OCI-M2 (cell line): Measurements from ENCODE around the gene KRT35.

Experiments
- DNase-seq: peaks from one replicate; lab custom pipeline; 2025; ENCODE audit not compliant: unreplicated experiment; lab: John Stamatoyannopoulos, UW

Gene KRT35

DNA sequence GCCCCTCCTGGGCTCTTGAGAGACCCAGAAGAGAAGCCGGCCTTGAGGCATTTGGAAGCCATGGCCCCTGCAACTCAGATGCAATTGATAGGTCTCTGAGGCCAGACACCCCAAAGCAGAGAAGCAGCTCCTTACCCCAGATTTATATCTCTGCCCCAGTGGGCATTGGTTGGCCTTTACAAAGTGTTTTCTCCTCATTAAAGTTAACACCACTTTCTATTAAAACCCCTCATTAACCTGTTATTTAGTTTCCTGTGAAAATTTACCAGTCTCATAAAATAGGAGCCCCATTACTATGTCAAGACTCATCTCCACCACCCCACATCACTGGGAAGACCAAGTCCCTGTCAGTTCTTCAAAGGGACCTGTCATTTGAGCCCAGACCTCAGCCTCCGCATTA is at the start of gene KRT35:
Gene KRT35, minus strand, starts transcription at position 116 of the 400 bp plus-strand sequence. Its CDS starts 54 bp downstream, at position 62.
- DNase-seq: no peak

DNA sequence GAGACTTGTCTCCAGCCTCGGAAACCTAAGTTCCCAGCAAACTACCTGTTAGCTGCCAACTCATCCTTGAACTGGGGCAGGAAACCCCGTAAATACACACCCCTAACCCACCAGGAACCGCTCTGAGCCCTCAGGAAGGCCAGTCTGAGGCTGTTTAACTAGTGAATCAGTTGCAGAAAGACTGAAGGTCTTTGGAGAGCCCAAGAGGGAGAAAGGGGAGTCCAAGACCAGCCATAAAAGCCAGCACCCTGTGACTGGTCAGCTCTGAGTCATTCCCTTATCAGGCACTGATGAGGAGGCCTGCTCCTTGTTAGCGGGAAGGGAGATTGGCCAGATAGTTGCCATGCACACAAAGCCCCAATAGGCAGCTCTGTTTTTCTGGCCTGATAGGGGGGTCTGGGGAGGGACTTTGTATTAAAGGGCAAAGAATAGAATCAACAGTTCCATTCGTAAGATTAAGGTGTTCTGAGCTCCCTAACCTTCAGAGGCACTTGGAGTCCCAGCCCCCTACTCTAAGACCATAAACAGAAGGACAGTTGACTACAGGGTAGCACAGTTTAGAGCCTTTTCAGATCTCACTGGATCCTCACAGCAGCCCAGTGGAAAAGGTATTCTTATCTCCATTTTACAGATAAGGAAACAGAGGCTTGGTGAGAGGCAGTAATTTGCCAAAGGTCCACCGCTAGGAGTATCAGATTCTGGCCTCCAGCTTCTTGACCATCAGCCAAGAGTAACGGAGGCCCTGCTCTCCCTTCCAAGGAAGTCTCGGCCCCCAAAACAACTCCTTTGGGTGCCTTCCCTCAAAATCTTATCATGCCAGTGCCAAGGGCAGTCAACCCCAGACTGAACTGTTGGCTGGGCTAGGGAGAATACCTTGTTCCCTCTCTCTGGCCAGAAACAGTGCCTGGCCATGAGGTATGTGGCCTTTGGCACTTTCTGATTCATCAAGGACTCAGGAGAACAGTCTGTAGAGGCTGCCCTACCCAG is 49.4 kb upstream of the KRT35 start:
- no peak for DNase-seq

DNA sequence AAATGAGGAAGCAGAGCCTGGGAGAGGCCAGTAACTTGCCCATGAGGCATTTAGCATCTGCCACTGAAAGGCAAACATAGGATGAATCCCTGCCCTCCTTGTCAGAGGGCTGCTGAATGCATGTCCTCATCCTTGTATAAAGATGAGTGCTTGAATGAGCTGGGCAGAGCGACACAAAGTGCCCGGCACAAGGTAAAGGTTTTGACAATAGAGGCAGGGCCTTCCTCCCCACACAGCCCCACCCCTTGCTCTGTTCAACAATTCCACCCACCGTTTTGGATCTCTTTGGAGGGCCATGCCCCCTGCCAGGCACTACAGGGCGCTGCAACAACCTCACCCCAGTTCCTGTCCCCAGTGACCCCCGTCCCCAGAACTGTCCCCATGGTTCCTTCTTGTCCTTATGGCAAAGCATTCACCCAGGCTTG is 48.6 kb upstream of the KRT35 start:
- no peak for DNase-seq

DNA sequence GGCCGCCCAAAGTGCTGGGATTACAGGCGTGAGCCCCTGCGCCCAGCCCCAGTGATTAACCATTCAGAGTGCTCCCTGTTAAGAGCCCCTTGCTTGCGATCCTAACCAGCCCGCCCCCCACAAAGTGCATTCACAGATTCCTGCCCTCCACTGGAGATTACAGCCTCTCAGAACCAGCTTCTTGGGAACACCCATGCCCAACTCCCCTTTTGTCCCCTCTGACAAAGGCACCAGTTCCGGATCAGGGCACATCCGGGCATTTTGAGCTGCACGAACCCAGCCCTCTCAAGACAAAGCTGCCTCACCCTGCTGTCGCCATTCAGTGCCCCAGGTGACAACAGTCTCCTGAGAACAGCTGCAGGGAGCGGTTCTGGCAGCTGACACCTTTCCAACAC is 48.0 kb upstream of the KRT35 start:
- DNase-seq: no peak

DNA sequence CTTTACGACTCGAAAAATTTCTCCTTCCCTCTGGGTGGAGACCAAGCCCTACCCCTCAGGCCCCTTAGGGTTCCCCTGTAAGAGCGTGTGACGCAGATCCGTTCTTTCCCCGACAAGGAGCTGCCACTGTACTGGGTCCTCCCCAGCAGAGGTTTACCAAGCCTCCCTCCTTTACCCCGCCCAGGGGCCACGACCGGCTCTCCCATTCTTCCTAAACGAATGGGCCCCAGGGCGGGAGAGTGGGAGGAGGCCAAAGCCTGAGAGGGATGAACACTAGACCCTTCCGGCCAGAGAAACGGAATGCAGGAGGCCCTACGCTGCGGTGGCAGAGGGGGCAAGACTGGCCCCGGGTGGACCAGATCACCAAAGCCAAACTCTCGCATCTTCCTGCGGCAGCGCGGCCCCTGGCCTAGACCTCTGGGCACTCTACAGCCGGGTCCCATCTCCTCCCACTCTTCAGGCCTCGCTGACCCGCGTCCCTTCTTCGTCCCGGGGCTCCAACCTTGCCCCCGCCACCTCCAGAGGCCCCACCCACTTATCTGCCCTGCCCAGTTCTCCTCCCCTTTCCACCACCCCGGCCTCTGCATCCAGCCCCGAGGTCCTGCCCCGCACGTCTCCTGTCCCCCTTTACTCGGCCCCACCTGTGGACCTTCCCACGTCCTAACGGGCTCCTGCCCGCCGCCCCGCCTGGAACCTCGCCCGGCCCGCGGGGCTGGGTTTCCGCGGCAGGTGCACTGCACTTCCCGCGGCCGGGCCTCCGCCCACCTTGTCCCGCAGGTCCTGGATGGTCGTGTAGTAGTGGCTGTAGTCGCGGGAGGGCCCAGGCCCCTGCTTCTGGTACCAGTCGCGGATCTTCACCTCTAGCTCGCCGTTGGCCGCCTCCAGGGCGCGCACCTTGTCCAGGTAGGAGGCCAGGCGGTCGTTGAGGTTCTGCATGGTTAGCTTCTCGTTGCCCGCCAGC is 46.4 kb upstream of the KRT35 start:
- no peak for DNase-seq

DNA sequence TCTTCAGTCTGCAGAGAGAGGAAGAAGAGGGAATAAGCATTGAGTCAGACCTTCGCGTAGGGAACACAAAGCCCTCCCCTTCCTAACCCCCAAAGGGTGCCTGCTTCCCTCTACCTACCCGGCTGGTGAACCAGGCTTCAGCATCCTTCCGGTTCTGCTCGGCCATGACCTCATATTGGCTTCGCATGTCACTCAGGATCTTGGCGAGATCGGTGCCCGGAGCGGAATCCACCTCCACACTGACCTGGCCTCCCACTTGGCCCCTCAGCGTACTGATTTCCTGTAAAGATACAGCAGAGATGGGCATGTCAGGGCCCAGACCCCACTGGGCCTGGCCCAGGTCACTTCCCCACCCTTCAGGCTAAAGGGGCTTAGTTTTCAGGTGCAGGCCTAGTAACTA is 43.3 kb upstream of the KRT35 start:
- no peak for DNase-seq

DNA sequence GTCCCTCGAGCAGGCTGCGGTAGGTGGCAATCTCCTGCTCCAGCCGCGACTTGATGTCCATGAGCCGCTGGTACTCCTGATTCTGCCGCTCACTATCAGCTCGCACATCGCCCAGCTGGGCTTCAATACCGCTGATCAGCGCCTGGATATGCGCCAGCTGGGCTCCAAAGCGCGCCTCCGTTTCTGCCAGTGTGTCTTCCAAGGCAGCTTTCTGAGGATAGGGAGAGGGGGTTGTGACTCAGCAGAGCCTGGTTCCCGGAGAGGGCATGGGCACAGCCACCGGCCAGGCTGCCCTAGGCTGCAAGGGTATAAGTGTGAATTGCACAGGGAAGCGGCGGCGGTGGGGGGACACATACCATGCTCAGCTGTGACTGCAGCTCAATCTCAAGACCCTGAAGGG is 42.8 kb upstream of the KRT35 start:
- no peak for DNase-seq

DNA sequence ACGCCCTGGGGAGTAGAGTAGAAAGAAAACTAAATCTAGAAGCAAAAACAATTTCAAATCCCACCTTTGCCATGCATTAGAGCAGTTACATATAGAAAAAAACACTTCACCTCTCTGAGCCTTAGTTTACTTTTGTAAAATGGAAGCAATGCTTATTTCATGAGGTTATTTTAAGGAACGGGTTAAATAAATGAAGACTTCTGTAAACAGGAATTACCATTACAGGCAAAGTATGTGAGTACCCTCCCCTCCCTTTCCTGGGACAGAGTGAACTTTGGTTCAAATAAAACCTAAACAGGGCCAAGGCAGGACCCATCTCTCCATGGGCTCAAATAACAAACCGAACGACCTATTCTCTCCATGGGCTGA is 42.3 kb upstream of the KRT35 start:
- DNase-seq: no peak

DNA sequence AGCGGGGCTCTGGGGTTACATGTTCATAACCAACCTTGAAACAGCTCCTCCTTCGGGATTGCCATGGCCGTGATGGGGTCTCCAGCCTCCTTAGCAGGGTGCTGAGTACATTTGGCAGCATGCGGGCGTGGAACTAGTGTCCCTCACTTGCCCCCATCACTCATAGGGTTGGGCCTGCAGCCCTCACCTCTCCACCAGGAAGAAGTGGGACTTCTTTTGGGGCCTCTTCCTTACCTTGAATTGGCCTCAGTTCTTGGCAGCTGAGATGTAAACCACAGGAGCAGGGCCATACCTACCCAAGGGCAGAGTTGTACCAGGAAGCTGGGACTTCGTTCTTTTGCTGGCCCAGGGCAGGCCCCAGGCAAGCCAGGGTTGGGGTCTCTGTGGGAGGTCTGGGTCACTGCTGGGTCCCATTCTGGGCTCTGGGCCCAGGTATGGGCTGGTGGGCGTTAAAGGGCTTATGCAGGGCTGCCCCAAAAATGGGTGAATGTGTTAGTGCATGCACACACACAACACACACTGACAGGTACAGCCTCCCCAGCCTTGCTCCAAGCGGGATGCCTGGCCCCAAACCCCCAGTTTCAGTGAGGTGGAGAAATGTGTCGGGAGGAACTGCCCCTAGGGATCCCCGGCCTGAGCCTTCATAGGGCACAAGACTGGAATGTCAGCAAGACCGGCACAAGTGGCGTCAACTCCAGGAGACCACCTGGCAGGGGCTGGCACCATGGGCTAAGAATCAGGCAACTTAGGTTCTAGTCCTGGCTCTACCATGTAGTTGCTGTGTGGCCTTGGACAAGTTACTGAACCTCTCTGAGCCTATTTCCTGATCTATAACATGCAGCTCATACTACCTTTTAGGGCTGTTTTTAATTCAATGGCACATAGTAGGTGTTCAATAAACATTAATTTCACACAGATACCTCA is 41.6 kb upstream of the KRT35 start:
- DNase-seq: no peak

DNA sequence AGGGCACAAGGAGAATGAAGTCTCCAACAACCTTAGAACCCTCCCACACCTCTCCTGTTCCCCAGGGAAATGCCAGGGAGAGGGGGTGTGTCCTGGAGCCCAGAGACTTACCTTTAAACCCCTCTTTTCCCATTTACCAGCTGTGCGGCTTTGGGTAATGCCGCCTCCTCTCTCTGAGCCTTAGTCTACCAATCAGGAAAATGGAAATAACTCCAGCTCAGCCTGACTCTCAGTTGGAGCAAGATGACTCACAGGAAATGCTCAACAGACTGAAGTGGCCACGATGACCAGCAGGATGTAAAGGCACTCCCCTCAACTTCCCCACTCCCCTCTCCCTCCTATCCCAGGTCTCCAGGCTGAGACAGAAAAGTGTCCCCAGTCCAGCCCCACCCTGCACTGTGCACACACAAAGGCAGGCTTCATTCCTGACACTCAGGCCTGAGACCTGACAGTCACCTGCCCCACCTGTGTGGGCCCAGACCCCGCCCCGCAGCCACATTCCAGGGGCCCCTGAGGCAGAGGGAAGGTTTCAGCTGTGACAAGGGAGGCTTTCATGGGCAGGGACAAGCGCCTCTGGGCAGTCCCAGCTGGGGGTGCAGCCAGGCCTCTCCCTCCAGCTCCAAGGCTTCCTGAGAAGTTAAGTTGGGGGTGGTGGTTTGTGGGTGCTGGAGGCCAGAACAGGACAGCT is 40.8 kb upstream of the KRT35 start:
- DNase-seq: no peak

DNA sequence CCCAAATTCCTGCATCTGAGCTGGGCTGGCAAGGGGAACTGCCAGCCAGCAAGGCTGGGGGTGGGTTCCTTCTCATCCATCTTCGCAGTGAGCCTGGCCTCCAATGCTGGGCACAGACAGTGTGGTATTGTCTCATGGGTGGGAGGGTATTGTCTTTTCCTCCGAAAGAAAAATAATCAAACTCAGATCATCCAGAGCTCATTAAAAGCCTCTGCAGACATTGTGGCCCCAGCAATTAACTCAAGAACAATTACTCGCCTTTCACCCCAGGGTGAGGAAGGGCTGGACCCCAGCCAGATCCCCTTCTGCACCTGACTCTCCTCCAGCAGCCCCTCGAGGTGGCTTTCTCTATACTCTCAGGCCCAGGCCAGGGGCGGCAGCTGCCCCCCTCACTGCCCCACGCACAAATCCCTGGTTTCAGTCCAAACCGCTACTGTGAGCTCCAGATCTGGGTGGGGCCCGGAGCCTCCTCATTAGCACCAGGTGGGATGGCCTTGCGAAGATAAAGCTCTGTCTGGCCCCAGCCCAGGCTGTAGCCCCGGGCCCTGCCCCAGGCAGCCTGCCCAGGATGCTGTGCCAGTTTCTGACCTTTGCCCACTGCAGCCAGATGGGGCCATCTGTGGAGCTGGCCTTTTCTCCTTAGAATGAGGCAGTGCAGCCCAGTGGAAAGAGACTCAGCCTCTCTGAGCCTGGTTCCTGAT is 40.0 kb upstream of the KRT35 start:
- no peak for DNase-seq

DNA sequence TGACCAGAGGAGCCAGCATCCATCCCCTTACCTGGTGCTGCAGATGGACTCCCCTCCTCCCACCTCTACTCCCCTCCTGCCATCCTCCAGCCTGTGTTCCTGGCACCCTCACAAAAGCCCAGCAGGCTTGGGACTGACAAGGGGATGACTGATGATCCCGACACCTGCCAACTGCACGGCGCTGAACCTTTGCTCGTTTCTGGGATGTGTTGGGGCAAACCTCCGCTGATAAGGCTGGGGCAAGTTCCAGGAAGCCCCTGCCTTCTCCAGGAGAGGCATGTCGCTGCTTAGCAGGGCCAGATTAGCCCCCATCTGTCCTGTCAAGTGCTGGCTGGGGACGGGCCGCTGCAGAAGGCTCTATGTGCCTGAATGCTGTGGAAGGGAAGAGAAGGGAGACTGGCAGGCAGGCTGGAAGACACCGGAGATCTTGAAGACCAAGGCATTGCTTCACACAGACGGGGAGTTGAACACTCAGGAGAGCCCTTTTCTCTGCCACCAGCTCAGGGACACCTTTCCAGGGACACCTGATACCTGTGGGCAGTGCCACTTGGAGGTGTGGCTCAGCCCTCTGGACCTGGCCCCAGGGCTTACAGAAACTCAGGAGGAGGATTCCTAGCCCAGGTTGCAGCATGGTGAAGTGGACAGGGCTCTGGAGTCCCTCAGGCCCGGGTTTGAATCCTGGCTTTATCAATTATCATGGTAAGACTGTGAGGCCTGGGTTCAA is 38.7 kb upstream of the KRT35 start:
- no peak for DNase-seq

DNA sequence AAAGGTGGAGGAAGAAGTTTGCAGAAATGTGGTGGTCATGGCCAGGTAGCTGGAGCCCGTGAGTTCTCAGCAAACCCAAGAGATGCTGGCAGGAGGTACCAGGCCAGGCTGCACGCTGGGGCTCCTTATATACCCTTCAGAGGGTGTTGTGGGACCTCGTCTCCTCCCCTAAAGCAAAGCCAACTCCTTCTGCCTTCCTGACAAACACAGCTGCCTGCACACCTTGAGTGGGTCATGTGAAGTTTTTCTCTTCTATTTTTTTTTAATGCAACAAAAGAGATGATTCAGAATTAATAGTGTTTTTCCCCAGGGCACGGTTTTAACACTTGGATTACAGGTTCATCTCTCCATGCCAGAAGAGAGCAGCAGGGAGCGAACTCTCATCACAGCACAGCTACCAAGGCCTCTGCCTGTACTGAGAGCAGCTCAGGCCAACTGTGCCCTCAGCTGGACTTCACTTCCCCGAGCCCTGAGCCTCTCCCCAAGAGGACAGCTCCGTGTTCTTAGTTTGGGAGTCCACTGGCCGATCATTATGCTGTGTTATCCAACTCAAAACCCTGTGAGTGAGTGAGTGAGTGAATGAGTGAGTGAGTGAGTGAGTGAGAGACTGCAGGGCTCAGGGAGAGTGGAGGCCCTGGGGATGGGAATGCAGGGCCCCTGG is 38.0 kb upstream of the KRT35 start, which contains the start of gene KRT15:
Gene KRT15, minus strand, starts transcription at position 102 of the 661 bp plus-strand sequence. Its CDS starts 63 bp downstream, at position 39.
- DNase-seq: no peak

DNA sequence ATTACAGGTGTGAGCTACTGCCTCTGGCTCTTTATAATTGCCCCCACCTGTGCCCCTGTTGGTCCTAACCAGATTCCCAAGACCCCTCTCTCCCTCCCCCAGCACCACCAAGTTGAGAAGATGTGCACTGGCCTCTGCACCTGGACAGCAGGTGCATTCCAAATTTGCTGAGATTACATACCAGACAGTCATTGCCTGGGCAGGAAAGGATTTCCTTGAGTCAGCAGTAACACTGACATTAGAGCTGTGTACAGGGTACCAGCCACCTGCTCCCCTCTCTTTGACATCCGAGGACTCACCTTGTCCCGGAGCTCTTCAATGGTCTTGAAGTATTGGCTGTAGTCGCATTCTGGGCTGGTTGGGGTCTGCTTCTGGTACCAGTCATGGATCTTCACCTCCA is 37.1 kb upstream of the KRT35 start:
- no peak for DNase-seq

DNA sequence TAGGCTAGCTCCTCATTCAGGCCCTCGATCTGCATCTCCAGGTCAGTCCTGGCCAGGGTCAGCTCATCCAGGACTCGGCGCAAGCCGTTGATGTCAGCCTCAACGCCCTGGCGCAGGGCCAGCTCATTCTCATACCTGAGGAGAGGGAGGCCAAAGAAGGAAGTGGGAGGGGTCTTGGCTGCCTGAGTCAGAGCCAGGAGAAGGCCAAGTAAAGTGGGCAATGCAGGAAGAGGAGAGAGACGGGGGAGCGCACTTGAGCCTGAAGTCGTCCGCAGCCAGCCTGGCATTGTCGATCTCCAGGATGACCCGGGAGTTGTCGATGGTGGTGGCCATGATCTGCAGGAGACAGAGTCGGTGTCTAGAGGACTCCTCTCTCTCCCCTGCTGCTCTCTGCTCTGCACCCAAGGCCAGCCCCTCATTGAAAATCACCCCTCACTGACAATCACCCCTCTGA is 35.9 kb upstream of the KRT35 start:
- no peak for DNase-seq

DNA sequence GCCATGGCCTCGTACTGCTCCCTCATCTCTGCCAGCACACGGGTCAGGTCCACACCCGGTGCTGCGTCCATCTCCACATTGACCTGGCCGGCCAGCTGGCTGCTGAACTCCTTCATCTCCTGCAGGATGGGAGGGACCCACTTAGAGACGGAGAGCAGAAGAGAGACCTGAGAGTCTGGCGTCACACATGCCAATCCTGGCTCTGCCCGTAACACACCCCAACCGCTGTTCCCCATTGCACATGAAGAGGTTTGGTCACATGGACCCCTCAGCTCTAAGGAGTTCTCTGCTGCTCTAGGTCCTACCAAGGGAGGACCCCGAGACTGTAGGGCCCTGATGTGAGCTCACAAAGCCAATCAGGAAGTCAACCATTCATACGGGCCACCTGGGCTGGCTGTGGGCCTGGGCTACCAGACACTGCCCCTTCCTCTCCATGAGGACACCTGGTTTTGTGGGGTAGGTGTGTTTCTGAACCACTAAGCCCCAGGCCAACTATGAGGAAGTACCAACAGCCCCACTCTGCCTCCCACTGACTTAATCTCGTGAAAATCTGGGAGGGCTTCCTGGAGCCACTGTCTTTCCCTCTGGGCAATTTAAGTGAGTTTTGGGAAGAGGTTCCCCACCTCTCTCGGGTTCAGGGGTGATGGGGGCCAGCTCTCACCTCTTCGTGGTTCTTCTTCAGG is 35.3 kb upstream of the KRT35 start:
- DNase-seq: no peak

DNA sequence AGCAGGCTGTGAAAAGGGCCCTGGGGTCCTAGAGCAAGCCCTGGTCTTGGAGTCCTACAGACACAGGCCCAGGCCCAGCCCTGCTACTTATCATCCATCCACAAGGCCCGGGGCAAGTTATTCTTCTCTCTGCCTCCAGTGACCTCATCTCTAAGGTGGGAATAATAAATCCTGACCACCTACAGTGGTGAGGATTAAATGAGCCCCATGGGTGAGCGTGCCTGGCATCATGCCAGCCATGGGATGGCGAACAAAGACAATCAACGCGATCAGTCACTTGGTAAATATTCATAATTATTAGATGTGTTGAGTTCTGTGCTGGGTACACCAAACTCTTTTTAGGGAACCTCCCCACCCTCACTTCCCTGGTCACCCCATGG is 32.2 kb upstream of the KRT35 start:
- no peak for DNase-seq
